Gastrocnemius medialis (tissue), 4 donors: ENCODE results near the gene MS4A15. TPM values are rescaled to one million over a fixed set of nuclear protein-coding genes. Genes with fewer than 3 reads are reported as not detected.

Experiments used
- ATAC-seq, 2 donors: fragments of 150-250 bp; one replicate each; pipeline ENCODE4 v1.9.1; 2016
- DNase-seq, 2 donors: peaks; one replicate each; pipeline ENCODE4 v3.0.0-alpha.2; 2019
- H3K27ac ChIP-seq, 4 donors: fragments of 200-600 bp; sonication (generic); 1 replicate in 1 of 4; 2 replicates in 3 of 4; pipeline ENCODE4 v1.5.1; 2016 to 2018; ENCODE audit warnings: mild to moderate bottlenecking in 2 of 4, moderate library complexity in 1 of 4
- H3K27me3 ChIP-seq, 3 donors: fragments of 200-600 bp; sonication (generic) in 2 of 3; 1 replicate in 1 of 3; 2 replicates in 2 of 3; pipeline versions ENCODE4 v1.5.1 to v1.6.0; 2016 to 2019; ENCODE audit warnings: mild to moderate bottlenecking in 1 of 3, moderate library complexity in 1 of 3
- H3K36me3 ChIP-seq, 2 donors: fragments of 200-600 bp; sonication (generic) in 1 of 2; one replicate each; pipeline ENCODE4 v1.5.1; 2017 to 2018
- H3K4me1 ChIP-seq, 2 donors: fragments of 200-600 bp; sonication (generic) in 1 of 2; one replicate each; pipeline ENCODE4 v1.5.1; 2016 to 2017; ENCODE audit warnings: mild to moderate bottlenecking in 2 of 2
- H3K4me3 ChIP-seq, 4 donors: fragments of 200-600 bp; sonication (generic) in 3 of 4; 1 replicate in 1 of 4; 2 replicates in 3 of 4; pipeline ENCODE4 v1.5.1; 2016 to 2019; ENCODE audit warnings: mild to moderate bottlenecking in 2 of 4
- H3K9me3 ChIP-seq, 3 donors: fragments of 200-600 bp; sonication (generic) in 2 of 3; 1 replicate in 1 of 3; 2 replicates in 2 of 3; pipeline ENCODE4 v1.5.1; 2016 to 2019
- CTCF ChIP-seq, 5 experiments: fragments of 450-650 bp in 3 of 5; fragments of 200-600 bp in 2 of 5; sonication (generic) in 2 of 5; IDR thresholded peaks in 4 of 5; conservative IDR thresholded peaks in 1 of 5; 1 replicate in 4 of 5; 2 replicates in 1 of 5; pipeline ENCODE4 v1.5.1; 2016 to 2019; ENCODE audit warnings: antibody characterized with exemption in 5 of 5, mild to moderate bottlenecking in 3 of 5, moderate library complexity in 3 of 5
- POLR2A ChIP-seq, 2 donors: fragments of 450-650 bp; IDR thresholded peaks; one replicate each; pipeline ENCODE4 v1.6.1; 2017; ENCODE audit warnings: antibody characterized with exemption in 2 of 2, mild to moderate bottlenecking in 2 of 2, moderate library complexity in 2 of 2
- in situ Hi-C, 4 donors: fragments of 200-750 bp; cut with MboI; loops; one replicate each; pipeline versions ENCODE4 v1.15.0 to v1.8.0; 2017; ENCODE audit warnings: low sequenced_read_pairs in 4 of 4
- intact Hi-C: fragments of 100-400 bp; cut with DNase I; formaldehyde crosslinking; loops from one replicate; pipeline ENCODE4 v1.15.1; 2023; ENCODE audit warnings: low total_unique reads
- total RNA-seq, 4 donors: library from RNA; depleted of rRNA; stranded (reverse); fragments of >200 nt; gene quantifications; one replicate each; pipeline versions ENCODE4 v1.1.0 to v1.2.3, GENCODE V29; 2016

Gene MS4A15
- total RNA-seq, 4 donors from 2014 or later, result not detected

GRCh38 chr11:60813324-60813723, 56.7 kb downstream of the MS4A15 start:
- Histone ChIP-seq H3K36me3 (no peaks in the 10 kb centered on the region), H3K9me3 (no peaks in the 10 kb centered on the region), H3K4me1 (no peaks in the 10 kb centered on the region), H3K4me3 (no peak overlapping the region), H3K27ac (no peak overlapping the region), H3K27me3 (no peaks in the 10 kb centered on the region)
- TF ChIP-seq CTCF (IDR thresholded peaks at IDR 0.05 in 4 of 5, conservative IDR thresholded peaks at IDR 0.05 in 1 of 5), result no peak
- TF ChIP-seq POLR2A (IDR thresholded peaks at IDR 0.05), result no peak
- ATAC-seq (no peak), DNase-seq (no peak)
- in situ Hi-C loops, result no loop called here
- intact Hi-C loops, result no loop called here

GRCh38 chr11:60814112-60814511, 57.4 kb downstream of the MS4A15 start:
- no peak for DNase-seq
- intact Hi-C loops, result no loop called here
- no peak for ATAC-seq

DNA sequence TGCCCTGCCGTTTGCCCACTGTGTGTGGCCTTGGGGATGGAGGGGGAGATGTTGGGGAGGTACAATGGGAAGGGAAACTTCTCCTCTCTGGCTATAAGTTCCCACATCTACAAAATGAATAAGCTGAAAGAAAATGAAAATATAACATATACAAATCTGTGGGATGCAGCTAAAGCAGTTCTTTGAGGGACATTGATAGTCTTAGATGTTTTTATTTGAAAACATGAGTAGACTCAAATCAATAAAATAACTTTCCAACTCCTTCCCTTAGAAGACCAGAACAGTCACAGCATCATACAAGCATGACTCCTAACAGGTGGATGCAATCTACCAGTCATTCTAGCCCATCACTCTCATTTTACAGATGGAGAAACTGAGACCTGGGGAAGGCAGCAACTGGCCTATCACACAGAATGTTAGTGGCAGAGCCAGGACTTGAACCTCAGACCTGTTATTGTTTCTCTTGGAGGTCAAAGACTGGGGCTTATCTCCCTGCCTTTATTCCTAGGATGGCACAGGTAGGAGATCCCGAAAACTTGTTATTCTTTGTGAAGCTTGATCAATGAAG, 60.0 kb downstream of the MS4A15 start:
- H3K4me3 ChIP-seq, result no peak overlapping the region
- H3K36me3 ChIP-seq, result no peaks in the 10 kb centered on the region
- no peak overlapping the region for H3K27ac ChIP-seq
- H3K9me3 ChIP-seq, result no peaks in the 10 kb centered on the region
- ATAC-seq (no peak), DNase-seq (no peak)
- in situ Hi-C loops, result no loop called here
- intact Hi-C loops, result no loop called here
- no peak for TF ChIP-seq POLR2A (IDR thresholded peaks at IDR 0.05)
- TF ChIP-seq CTCF (IDR thresholded peaks at IDR 0.05 in 4 of 5, conservative IDR thresholded peaks at IDR 0.05 in 1 of 5), result no peak
- no peaks in the 10 kb centered on the region for H3K4me1 ChIP-seq
- no peaks in the 10 kb centered on the region for H3K27me3 ChIP-seq

More at GRCh38 chr11:60814112-60814511, 57.4 kb downstream of the MS4A15 start:
- no peaks in the 10 kb centered on the region for H3K4me1 ChIP-seq
- no peak overlapping the region for H3K4me3 ChIP-seq
- TF ChIP-seq CTCF (IDR thresholded peaks at IDR 0.05 in 4 of 5, conservative IDR thresholded peaks at IDR 0.05 in 1 of 5) (no peak), POLR2A (IDR thresholded peaks at IDR 0.05) (no peak)
- H3K36me3 ChIP-seq, result no peaks in the 10 kb centered on the region
- in situ Hi-C loops, result no loop called here
- H3K27ac ChIP-seq, result no peak overlapping the region
- no peaks in the 10 kb centered on the region for H3K27me3 ChIP-seq
- H3K9me3 ChIP-seq, result no peaks in the 10 kb centered on the region

GRCh38 chr11:60818057-60818456, 61.4 kb downstream of the MS4A15 start:
- TF ChIP-seq CTCF (IDR thresholded peaks at IDR 0.05 in 4 of 5, conservative IDR thresholded peaks at IDR 0.05 in 1 of 5) (no peak), POLR2A (IDR thresholded peaks at IDR 0.05) (no peak)
- no peak overlapping the region for H3K27ac ChIP-seq
- DNase-seq (no peak), ATAC-seq (no peak)
- no peak overlapping the region for H3K4me3 ChIP-seq
- in situ Hi-C loops (no loop called here), intact Hi-C loops (no loop called here)
- H3K4me1 ChIP-seq, result no peaks in the 10 kb centered on the region
- H3K27me3 ChIP-seq, result no peaks in the 10 kb centered on the region
- no peaks in the 10 kb centered on the region for H3K36me3 ChIP-seq
- no peaks in the 10 kb centered on the region for H3K9me3 ChIP-seq
